Measurements from ENCODE around the gene DAB2IP. TPM values are rescaled to one million over a fixed set of nuclear protein-coding genes. Genes with fewer than 3 reads are reported as not detected.

The DAB2IP gene
- polyA plus RNA-seq, 4 donors, result 13.8 to 39.0 (median 28.3) TPM

DNA sequence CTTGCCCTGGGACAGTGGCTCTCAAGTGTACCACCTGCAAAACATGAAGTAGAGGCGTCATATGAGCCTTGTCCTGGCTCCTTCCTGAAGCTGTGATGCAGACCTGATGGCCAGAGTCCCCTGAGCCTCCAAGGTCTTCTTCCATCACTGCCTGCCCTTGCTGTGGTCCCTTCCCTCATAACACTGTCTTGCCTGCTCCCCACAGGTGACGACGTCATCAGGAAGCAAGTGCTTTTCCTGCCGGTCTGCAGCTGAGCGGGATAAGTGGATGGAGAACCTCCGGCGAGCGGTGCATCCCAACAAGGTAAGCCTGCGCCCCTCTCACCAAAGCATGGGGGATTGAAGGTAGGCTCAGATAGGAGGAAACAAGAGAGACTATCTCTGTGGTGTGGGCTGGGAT lies 107.3 kb downstream of the DAB2IP start:
- H3K36me3 ChIP-seq (ENCODE audit: control insufficient read depth in 3 of 3, insufficient read depth in 2 of 3, low read depth in 1 of 3, low read length in 3 of 3), result peaks cover 4 to 100% (median 21%) of the 10 kb centered on the region in 3 donors
- H3K9me3 ChIP-seq (ENCODE audit: control insufficient read depth in 2 of 2, insufficient read depth in 1 of 2, low read depth in 1 of 2, low read length in 1 of 2), result no peaks in the 10 kb centered on the region
- no peaks in the 10 kb centered on the region for H3K27me3 ChIP-seq (ENCODE audit: control insufficient read depth in 3 of 3, insufficient read depth in 3 of 3, low read length in 3 of 3)
- H3K4me3 ChIP-seq (ENCODE audit: low read depth in 1 of 3, low read length in 3 of 3), result no peak overlapping the region
- FAIRE-seq (no peak), DNase-seq (no peak)
- H3K27ac ChIP-seq (ENCODE audit: low read depth in 1 of 3, low read length in 2 of 3), result no peak overlapping the region
- H3K4me1 ChIP-seq (ENCODE audit: control insufficient read depth in 3 of 3, insufficient read depth in 2 of 3, low read depth in 1 of 3, low read length in 2 of 3), result no peaks in the 10 kb centered on the region
- WGBS, 3 donors, result 82 to 86% (median 83%) methylated on average over 9 of the region's 9 CpGs

DNA sequence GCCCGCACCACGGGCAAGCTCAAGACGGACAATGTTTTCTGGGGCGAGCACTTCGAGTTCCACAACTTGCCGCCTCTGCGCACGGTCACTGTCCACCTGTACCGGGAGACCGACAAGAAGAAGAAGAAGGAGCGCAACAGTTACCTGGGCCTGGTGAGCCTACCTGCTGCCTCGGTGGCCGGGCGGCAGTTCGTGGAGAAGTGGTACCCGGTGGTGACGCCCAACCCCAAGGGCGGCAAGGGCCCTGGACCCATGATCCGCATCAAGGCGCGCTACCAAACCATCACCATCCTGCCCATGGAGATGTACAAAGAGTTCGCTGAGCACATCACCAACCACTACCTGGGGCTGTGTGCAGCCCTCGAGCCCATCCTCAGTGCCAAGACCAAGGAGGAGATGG lies 108.6 kb downstream of the DAB2IP start:
- no peak overlapping the region for H3K4me3 ChIP-seq (ENCODE audit: low read depth in 1 of 3, low read length in 3 of 3)
- no peaks in the 10 kb centered on the region for H3K27me3 ChIP-seq (ENCODE audit: control insufficient read depth in 3 of 3, insufficient read depth in 3 of 3, low read length in 3 of 3)
- H3K4me1 ChIP-seq (ENCODE audit: control insufficient read depth in 3 of 3, insufficient read depth in 2 of 3, low read depth in 1 of 3, low read length in 2 of 3), result no peaks in the 10 kb centered on the region
- H3K36me3 ChIP-seq (ENCODE audit: control insufficient read depth in 3 of 3, insufficient read depth in 2 of 3, low read depth in 1 of 3, low read length in 3 of 3), result peaks cover 4 to 100% (median 27%) of the 10 kb centered on the region in 3 donors
- no peak for DNase-seq
- H3K27ac ChIP-seq (ENCODE audit: low read depth in 1 of 3, low read length in 2 of 3), result no peak overlapping the region
- WGBS, 3 donors, result 94 to 97% (median 95%) methylated on average over 23 of the region's 23 CpGs
- no peaks in the 10 kb centered on the region for H3K9me3 ChIP-seq (ENCODE audit: control insufficient read depth in 2 of 2, insufficient read depth in 1 of 2, low read depth in 1 of 2, low read length in 1 of 2)
- no peak for FAIRE-seq

DNA sequence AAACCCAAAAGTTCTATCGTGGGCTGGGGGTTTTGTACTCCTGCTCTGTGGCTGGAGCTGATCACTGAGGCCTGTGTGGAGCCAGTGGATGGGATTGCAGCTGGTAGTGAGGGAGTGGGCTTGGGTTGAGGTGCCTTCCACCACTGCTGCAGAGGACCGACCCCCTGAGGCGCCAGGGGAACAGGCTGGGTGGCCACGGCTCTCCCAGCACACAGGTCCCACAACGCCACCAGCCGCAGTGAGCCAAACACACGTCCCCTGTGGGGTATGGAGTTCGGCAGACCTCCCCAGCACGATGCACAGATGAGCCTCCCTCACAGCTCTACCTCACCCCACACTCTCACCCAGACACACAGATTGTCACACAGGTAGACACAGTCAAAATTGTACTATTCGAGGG lies 109.1 kb downstream of the DAB2IP start:
- peaks cover 7 to 100% (median 27%) of the 10 kb centered on the region in 3 donors for H3K36me3 ChIP-seq (ENCODE audit: control insufficient read depth in 3 of 3, insufficient read depth in 2 of 3, low read depth in 1 of 3, low read length in 3 of 3)
- no peak for FAIRE-seq

DNA sequence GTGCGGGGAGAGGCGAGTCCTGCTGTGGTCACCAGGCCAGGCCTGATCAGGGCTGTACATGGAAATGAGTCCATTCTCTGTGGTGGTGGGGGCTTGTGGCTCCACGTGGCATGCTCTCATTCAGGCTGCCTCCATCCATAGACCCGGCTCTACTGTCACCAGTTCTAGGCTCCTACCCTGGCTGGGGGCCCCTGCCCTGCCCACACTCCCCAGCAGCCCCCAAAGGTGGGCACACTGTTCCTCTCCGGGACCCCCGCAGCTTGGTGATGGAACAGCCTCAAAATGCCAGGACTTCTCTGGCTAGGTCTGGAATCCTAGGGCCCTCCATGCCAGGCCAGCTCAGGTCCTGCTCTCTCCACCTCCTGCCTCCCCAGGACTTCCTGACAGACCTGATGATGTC lies 111.7 kb downstream of the DAB2IP start:
- FAIRE-seq (no peak), DNase-seq (no peak)
- peaks cover 11 to 99% (median 30%) of the 10 kb centered on the region in 3 donors for H3K36me3 ChIP-seq (ENCODE audit: control insufficient read depth in 3 of 3, insufficient read depth in 2 of 3, low read depth in 1 of 3, low read length in 3 of 3)

More for the DNA sequence above, 109.1 kb downstream of the DAB2IP start:
- no peaks in the 10 kb centered on the region for H3K9me3 ChIP-seq (ENCODE audit: control insufficient read depth in 2 of 2, insufficient read depth in 1 of 2, low read depth in 1 of 2, low read length in 1 of 2)
- H3K4me3 ChIP-seq (ENCODE audit: low read depth in 1 of 3, low read length in 3 of 3), result no peak overlapping the region
- 87 to 91% (median 89%) methylated on average over 10 of the region's 10 CpGs for WGBS, 3 donors
- DNase-seq, result no peak
- no peaks in the 10 kb centered on the region for H3K27me3 ChIP-seq (ENCODE audit: control insufficient read depth in 3 of 3, insufficient read depth in 3 of 3, low read length in 3 of 3)
- no peaks in the 10 kb centered on the region for H3K4me1 ChIP-seq (ENCODE audit: control insufficient read depth in 3 of 3, insufficient read depth in 2 of 3, low read depth in 1 of 3, low read length in 2 of 3)
- H3K27ac ChIP-seq (ENCODE audit: low read depth in 1 of 3, low read length in 2 of 3), result no peak overlapping the region

DNA sequence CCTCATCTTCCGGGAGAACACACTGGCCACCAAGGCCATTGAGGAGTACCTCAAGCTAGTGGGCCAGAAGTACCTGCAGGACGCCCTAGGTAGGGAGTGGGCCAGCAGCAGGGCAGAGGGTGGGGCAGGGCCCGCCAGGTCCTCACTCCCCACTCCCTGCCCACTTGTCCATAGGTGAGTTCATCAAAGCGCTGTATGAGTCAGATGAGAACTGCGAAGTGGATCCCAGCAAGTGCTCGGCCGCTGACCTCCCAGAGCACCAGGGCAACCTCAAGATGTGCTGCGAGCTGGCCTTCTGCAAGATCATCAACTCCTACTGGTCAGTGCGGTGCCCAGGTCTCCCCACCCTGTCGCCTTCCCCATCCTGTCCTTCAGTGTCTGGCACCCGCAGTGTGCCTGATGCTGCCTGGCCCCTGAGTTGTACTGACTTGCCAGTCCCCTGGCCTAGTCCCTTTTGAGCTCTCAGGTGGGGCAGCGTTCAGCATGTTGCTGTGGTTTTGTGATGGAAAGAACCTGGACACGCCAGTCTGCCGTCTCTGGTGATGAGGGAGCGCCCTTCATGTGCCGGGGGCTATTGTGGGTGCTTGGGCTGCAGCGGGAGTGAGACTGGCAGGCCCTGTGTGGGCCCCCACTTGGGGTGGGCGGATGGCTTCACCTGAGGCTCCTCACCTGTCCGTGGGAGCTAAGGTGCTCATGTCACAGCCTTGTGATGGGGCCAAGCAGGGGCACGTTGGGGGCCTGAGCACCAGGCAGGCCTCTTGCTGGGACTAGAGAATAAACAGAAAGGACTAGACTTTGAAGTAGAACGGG lies 112.3 kb downstream of the DAB2IP start:
- Histone ChIP-seq H3K4me1 (ENCODE audit: control insufficient read depth in 3 of 3, insufficient read depth in 2 of 3, low read depth in 1 of 3, low read length in 2 of 3) (no peaks in the 10 kb centered on the region), H3K27me3 (ENCODE audit: control insufficient read depth in 3 of 3, insufficient read depth in 3 of 3, low read length in 3 of 3) (no peaks in the 10 kb centered on the region), H3K4me3 (ENCODE audit: low read depth in 1 of 3, low read length in 3 of 3) (no peak overlapping the region), H3K36me3 (ENCODE audit: control insufficient read depth in 3 of 3, insufficient read depth in 2 of 3, low read depth in 1 of 3, low read length in 3 of 3) (peaks cover 11 to 99% (median 29%) of the 10 kb centered on the region in 3 donors), H3K9me3 (ENCODE audit: control insufficient read depth in 2 of 2, insufficient read depth in 1 of 2, low read depth in 1 of 2, low read length in 1 of 2) (no peaks in the 10 kb centered on the region), H3K27ac (ENCODE audit: low read depth in 1 of 3, low read length in 2 of 3) (no peak overlapping the region)
- 88 to 91% (median 89%) methylated on average over 21 of the region's 21 CpGs for WGBS, 3 donors
- no peak for FAIRE-seq
- no peak for DNase-seq

More for the DNA sequence above, 111.7 kb downstream of the DAB2IP start:
- 86 to 94% (median 88%) methylated on average over 6 of the region's 6 CpGs for WGBS, 3 donors
- H3K27me3 ChIP-seq (ENCODE audit: control insufficient read depth in 3 of 3, insufficient read depth in 3 of 3, low read length in 3 of 3), result no peaks in the 10 kb centered on the region
- no peaks in the 10 kb centered on the region for H3K9me3 ChIP-seq (ENCODE audit: control insufficient read depth in 2 of 2, insufficient read depth in 1 of 2, low read depth in 1 of 2, low read length in 1 of 2)
- H3K4me3 ChIP-seq (ENCODE audit: low read depth in 1 of 3, low read length in 3 of 3), result no peak overlapping the region
- no peaks in the 10 kb centered on the region for H3K4me1 ChIP-seq (ENCODE audit: control insufficient read depth in 3 of 3, insufficient read depth in 2 of 3, low read depth in 1 of 3, low read length in 2 of 3)
- H3K27ac ChIP-seq (ENCODE audit: low read depth in 1 of 3, low read length in 2 of 3), result no peak overlapping the region

DNA sequence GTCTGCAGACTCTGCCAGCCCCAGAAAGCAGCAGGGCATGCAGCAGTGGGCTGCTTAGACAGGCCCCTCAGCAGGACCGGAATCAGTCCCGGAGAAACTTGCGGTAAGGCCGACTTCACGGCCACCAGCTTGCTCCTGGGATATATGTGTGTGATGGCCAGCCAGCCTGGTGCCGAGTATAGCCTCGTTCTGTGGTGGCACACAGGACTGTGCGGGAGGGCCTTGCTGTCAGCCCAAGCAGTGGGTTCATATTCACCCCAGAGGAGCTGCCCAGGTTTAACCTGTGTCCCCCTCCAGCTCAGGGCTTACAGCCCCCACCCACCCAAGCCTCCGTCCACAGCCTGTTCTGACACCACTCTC lies 112.9 kb downstream of the DAB2IP start:
- Histone ChIP-seq H3K9me3 (ENCODE audit: control insufficient read depth in 2 of 2, insufficient read depth in 1 of 2, low read depth in 1 of 2, low read length in 1 of 2) (no peaks in the 10 kb centered on the region), H3K36me3 (ENCODE audit: control insufficient read depth in 3 of 3, insufficient read depth in 2 of 3, low read depth in 1 of 3, low read length in 3 of 3) (peaks cover 11 to 98% (median 26%) of the 10 kb centered on the region in 3 donors), H3K27ac (ENCODE audit: low read depth in 1 of 3, low read length in 2 of 3) (no peak overlapping the region), H3K4me1 (ENCODE audit: control insufficient read depth in 3 of 3, insufficient read depth in 2 of 3, low read depth in 1 of 3, low read length in 2 of 3) (no peaks in the 10 kb centered on the region), H3K27me3 (ENCODE audit: control insufficient read depth in 3 of 3, insufficient read depth in 3 of 3, low read length in 3 of 3) (no peaks in the 10 kb centered on the region), H3K4me3 (ENCODE audit: low read depth in 1 of 3, low read length in 3 of 3) (no peak overlapping the region)
- FAIRE-seq (no peak), DNase-seq (no peak)
- 86 to 95% (median 86%) methylated on average over 9 of the region's 9 CpGs for whole genome bisulfite sequencing, 3 donors

DNA sequence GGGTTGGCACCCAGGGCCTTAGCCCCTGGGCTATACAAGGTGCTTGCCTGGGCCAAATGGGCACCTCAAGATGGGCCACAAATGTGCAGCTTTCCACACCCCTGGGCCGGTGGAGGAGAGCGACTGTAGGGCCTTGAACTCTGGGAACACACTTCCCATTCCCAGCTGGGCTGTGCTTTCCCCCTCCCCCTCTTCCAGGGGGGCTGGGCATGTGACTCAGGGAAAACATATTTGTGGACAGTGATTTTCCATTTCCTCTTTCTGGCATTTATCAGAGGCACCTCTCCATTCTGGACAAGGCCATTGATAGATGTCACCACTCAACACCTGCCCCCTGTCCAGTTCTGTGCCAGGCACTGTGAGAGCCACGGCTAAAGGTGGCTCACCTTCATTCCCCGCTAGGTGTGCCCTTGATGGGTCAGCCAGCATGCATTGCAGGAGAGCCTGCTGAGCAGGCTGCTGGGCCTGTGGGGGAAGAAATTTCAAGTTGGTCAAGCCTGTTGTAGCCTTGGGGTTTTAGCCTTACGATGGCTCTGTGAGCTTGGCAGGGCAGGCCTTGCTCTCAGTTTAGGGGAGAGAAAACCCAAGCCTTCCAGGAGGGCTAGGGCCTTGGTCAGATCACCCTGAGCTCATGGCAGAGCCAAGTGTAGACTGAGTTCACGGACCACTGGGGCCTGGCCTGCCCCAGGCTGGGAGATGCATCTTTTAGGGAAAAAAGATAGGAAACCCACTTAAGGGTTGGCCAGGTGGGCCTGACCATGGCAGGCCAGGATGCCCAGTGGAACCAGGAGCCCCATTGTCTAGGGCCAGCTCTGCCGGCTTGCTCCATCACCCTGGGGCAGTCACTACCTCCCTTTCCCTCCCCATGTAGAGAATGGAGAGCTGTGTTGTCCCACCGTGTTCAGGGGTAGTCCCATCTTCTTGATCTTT lies 113.9 kb downstream of the DAB2IP start:
- no peaks in the 10 kb centered on the region for H3K27me3 ChIP-seq (ENCODE audit: control insufficient read depth in 3 of 3, insufficient read depth in 3 of 3, low read length in 3 of 3)
- H3K27ac ChIP-seq (ENCODE audit: low read depth in 1 of 3, low read length in 2 of 3), result peak overlapping the region in 1 of 3 donors; percentile 34
- FAIRE-seq, result no peak
- DNase-seq, result no peak
- 57 to 71% (median 69%) methylated on average over 8 of the region's 8 CpGs for WGBS, 3 donors
- peaks cover 6 to 98% (median 24%) of the 10 kb centered on the region in 3 donors for H3K36me3 ChIP-seq (ENCODE audit: control insufficient read depth in 3 of 3, insufficient read depth in 2 of 3, low read depth in 1 of 3, low read length in 3 of 3)
- H3K4me3 ChIP-seq (ENCODE audit: low read depth in 1 of 3, low read length in 3 of 3), result no peak overlapping the region
- H3K9me3 ChIP-seq (ENCODE audit: control insufficient read depth in 2 of 2, insufficient read depth in 1 of 2, low read depth in 1 of 2, low read length in 1 of 2), result no peaks in the 10 kb centered on the region
- no peaks in the 10 kb centered on the region for H3K4me1 ChIP-seq (ENCODE audit: control insufficient read depth in 3 of 3, insufficient read depth in 2 of 3, low read depth in 1 of 3, low read length in 2 of 3)

DNA sequence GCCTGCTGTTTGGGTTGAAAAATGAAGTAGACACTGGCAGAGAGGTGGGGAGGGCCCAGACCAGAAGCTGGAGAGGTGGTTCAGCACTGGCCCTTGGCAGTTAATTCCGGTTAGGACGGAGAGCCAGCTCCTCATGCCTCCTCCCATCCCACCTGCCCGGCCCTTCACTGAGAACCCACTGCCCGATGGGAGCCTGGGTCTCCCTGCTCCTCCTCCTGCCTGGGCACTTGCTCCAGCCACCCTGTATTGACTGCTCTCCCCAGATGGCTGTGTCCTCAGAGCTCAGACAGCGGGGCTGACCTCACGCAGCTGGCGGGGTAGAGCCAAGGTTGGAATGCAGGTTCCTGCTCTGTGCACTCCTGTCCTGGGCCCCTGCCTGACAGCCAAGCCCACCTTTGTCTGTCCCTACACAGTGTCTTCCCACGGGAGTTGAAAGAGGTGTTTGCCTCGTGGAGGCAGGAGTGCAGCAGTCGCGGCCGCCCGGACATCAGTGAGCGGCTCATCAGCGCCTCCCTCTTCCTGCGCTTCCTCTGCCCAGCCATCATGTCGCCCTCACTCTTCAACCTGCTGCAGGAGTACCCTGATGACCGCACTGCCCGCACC lies 114.7 kb downstream of the DAB2IP start:
- H3K36me3 ChIP-seq (ENCODE audit: control insufficient read depth in 3 of 3, insufficient read depth in 2 of 3, low read depth in 1 of 3, low read length in 3 of 3), result peaks cover 6 to 95% (median 19%) of the 10 kb centered on the region in 3 donors
- no peak for FAIRE-seq

More for the DNA sequence above, 114.7 kb downstream of the DAB2IP start:
- no peak for DNase-seq
- Histone ChIP-seq H3K9me3 (ENCODE audit: control insufficient read depth in 2 of 2, insufficient read depth in 1 of 2, low read depth in 1 of 2, low read length in 1 of 2) (no peaks in the 10 kb centered on the region), H3K4me3 (ENCODE audit: low read depth in 1 of 3, low read length in 3 of 3) (no peak overlapping the region), H3K27me3 (ENCODE audit: control insufficient read depth in 3 of 3, insufficient read depth in 3 of 3, low read length in 3 of 3) (no peaks in the 10 kb centered on the region), H3K27ac (ENCODE audit: low read depth in 1 of 3, low read length in 2 of 3) (no peak overlapping the region), H3K4me1 (ENCODE audit: control insufficient read depth in 3 of 3, insufficient read depth in 2 of 3, low read depth in 1 of 3, low read length in 2 of 3) (no peaks in the 10 kb centered on the region)
- WGBS, 3 donors, result 91 to 94% (median 92%) methylated on average over 19 of the region's 19 CpGs
